DOHH2 (cell line): ENCODE data around the gene ARHGEF5.

Experiments
- H3F3A ChIP-seq: fragments of 200-600 bp; sonication (generic), shearing (Covaris generic); 2 replicates; pipeline ENCODE4 v1.6.0; 2016; ENCODE audit warnings: antibody characterized with exemption, mild to moderate bottlenecking; ENCODE audit not compliant: control insufficient read depth, insufficient read depth
- H3K27ac ChIP-seq: fragments of 200-600 bp; sonication (generic); 2 replicates; pipeline ENCODE4 v1.5.1; 2014; ENCODE audit warnings: low read depth, mild to moderate bottlenecking, low read length, moderate library complexity
- H3K27me3 ChIP-seq: fragments of 200-600 bp; sonication (generic); 2 replicates; pipeline ENCODE4 v1.6.1; 2014; ENCODE audit warnings: mild to moderate bottlenecking, low read length, mixed read lengths; ENCODE audit not compliant: control insufficient read depth
- H3K36me3 ChIP-seq: fragments of 200-600 bp; sonication (generic); 2 replicates; pipeline ENCODE4 v1.6.1; 2014; ENCODE audit warnings: mild to moderate bottlenecking, low read length, moderate library complexity, mixed read lengths; ENCODE audit not compliant: control insufficient read depth
- H3K4me1 ChIP-seq: fragments of 200-600 bp; sonication (generic); 2 replicates; pipeline ENCODE4 v1.6.1; 2014; ENCODE audit warnings: mild to moderate bottlenecking, low read length, mixed read lengths; ENCODE audit not compliant: control insufficient read depth
- H3K4me2 ChIP-seq: fragments of 200-600 bp; sonication (generic); 2 replicates; pipeline ENCODE4 v1.6.0; 2014; ENCODE audit warnings: mild to moderate bottlenecking, low read length, moderate library complexity
- H3K4me3 ChIP-seq: fragments of 200-600 bp; sonication (generic); 2 replicates; pipeline ENCODE4 v1.5.1; 2014; ENCODE audit warnings: mild to moderate bottlenecking, low read length, mixed read lengths
- H3K79me2 ChIP-seq: fragments of 200-600 bp; sonication (generic); 2 replicates; pipeline ENCODE4 v1.6.1; 2014; ENCODE audit warnings: mild to moderate bottlenecking, low read length, mixed read lengths; ENCODE audit not compliant: control insufficient read depth
- H3K9me2 ChIP-seq: fragments of 200-600 bp; sonication (generic); replicated peaks from 2 replicates; pipeline ENCODE4 v1.6.1; 2014; ENCODE audit warnings: mild to moderate bottlenecking, low read length, mixed read lengths; ENCODE audit not compliant: control insufficient read depth
- H3K9me3 ChIP-seq: fragments of 200-600 bp; sonication (generic); 2 replicates; pipeline ENCODE4 v1.6.1; 2014; ENCODE audit warnings: antibody characterized with exemption, low read length, mixed read lengths; ENCODE audit not compliant: control insufficient read depth, insufficient read depth
- H4K20me1 ChIP-seq: fragments of 200-600 bp; sonication (generic); 2 replicates; pipeline ENCODE4 v1.6.0; 2014; ENCODE audit warnings: low read depth, mild to moderate bottlenecking, antibody characterized with exemption, low read length, moderate library complexity; ENCODE audit not compliant: control insufficient read depth, insufficient read depth
- CTCF ChIP-seq: fragments of 200-600 bp; sonication (generic); IDR thresholded peaks from one replicate; pipeline ENCODE4 v1.5.1; 2014; ENCODE audit warnings: antibody characterized with exemption, mild to moderate bottlenecking, low read depth, low read length; ENCODE audit not compliant: poor library complexity, severe bottlenecking
- EZH2phosphoT487 ChIP-seq: fragments of 200-600 bp; sonication (generic); IDR thresholded peaks from 2 replicates; pipeline ENCODE4 v1.6.1; 2017; ENCODE audit warnings: borderline replicate concordance, mild to moderate bottlenecking, antibody characterized with exemption, low read length, moderate library complexity, mixed read lengths

The ARHGEF5 gene

GRCh38 chr7:144379776-144380384 lies 24.7 kb downstream of the ARHGEF5 start:
- Histone ChIP-seq H3K4me2 (no peak overlapping the region), H3K4me1 (no peaks in the 10 kb centered on the region), H3K36me3 (no peaks in the 10 kb centered on the region), H3K27ac (no peak overlapping the region), H3K9me3 (no peaks in the 10 kb centered on the region), H3K27me3 (no peaks in the 10 kb centered on the region), H4K20me1 (no peaks in the 10 kb centered on the region), H3K9me2 (no peaks in the 10 kb centered on the region), H3F3A (no peaks in the 10 kb centered on the region), H3K4me3 (no peak overlapping the region), H3K79me2 (no peaks in the 10 kb centered on the region)
- TF ChIP-seq CTCF (no peak), EZH2phosphoT487 (no peak)

DNA sequence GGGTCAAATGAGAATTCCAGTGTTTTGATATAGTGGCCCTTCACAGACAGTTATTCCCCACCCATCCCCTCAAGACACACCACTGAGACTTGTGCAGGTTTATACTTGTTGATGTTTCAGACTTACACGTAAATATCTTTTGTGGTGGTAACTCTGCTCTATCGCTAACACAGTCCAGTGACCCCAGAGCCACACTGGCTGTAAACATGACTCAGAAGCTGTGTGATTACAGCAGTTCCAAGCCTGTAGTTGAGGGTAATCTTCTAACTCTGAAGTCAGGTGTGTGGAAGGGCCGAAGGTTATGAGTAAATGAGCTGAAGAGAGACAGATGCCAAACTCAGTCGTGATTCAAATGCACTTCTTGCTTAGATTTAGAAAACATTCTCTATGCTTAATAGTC lies 28.9 kb downstream of the ARHGEF5 start:
- H3K9me2 ChIP-seq: no peaks in the 10 kb centered on the region
- no peak overlapping the region for H3K4me2 ChIP-seq
- no peaks in the 10 kb centered on the region for H3K27me3 ChIP-seq
- no peaks in the 10 kb centered on the region for H4K20me1 ChIP-seq
- no peaks in the 10 kb centered on the region for H3K9me3 ChIP-seq
- H3K36me3 ChIP-seq: no peaks in the 10 kb centered on the region
- H3K4me1 ChIP-seq: no peaks in the 10 kb centered on the region
- H3K79me2 ChIP-seq: no peaks in the 10 kb centered on the region
- TF ChIP-seq EZH2phosphoT487 (no peak), CTCF (no peak)
- no peak overlapping the region for H3K27ac ChIP-seq
- no peaks in the 10 kb centered on the region for H3F3A ChIP-seq
- H3K4me3 ChIP-seq: no peak overlapping the region

- H3K9me3 ChIP-seq: no peaks in the 10 kb centered on the region
- H3K27ac ChIP-seq: no peak overlapping the region
- H3K36me3 ChIP-seq: no peaks in the 10 kb centered on the region
- H3K27me3 ChIP-seq: no peaks in the 10 kb centered on the region
- H3F3A ChIP-seq: no peaks in the 10 kb centered on the region
- H3K4me2 ChIP-seq: no peak overlapping the region
- no peaks in the 10 kb centered on the region for H3K9me2 ChIP-seq
- no peaks in the 10 kb centered on the region for H3K79me2 ChIP-seq
- TF ChIP-seq EZH2phosphoT487: no peak
- TF ChIP-seq CTCF: no peak
- no peaks in the 10 kb centered on the region for H4K20me1 ChIP-seq
- no peaks in the 10 kb centered on the region for H3K4me1 ChIP-seq
- H3K4me3 ChIP-seq: no peak overlapping the region
Measured at GRCh38 chr7:144384555-144385245, 29.5 kb downstream of the ARHGEF5 start.
